Measurements from ENCODE around the gene DNAJC2.

The DNAJC2 gene

DNA sequence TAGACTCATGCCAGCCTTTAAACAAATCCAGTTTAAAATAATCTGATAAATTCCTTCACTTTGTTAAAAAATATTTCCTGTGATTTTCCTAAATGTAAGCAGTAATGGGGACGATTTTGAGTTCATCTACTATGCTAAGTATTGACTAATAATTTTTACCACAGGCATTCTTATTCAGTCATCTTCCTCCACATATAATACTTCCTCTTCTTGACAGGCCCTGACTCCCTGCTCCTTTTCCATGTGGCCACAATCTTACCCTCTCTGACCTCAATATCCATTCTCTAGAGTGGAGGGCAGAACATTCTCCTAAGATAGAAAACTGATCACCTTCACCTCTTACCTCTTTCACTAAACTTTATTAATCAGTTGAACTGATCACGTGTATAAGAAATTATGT, 7.8 kb downstream of the DNAJC2 start:
- Histone ChIP-seq H3K27me3 (ENCODE audit: low read length) (no peaks in the 10 kb centered on the region), H3F3A (ENCODE audit: insufficient read depth) (0 out of 2 replicates have a peak, but pooled peaks cover 1% of the 10 kb centered on the region), H2AFZ (ENCODE audit: low read depth, low read length, severe bottlenecking) (no peak overlapping the region), H3K27ac (ENCODE audit: low read depth, low read length) (no peak overlapping the region), H3K9me2 (replicated peaks; ENCODE audit: insufficient read depth, low read length) (no peaks in the 10 kb centered on the region), H3K9me3 (ENCODE audit: insufficient read depth, low read length) (no peaks in the 10 kb centered on the region), H3K4me2 (ENCODE audit: low read depth, low read length, poor library complexity, severe bottlenecking) (no peak overlapping the region), H3K4me3 (ENCODE audit: insufficient read depth, low read length, poor library complexity, severe bottlenecking) (no peak overlapping the region), H3K36me3 (ENCODE audit: low read length) (peaks cover 42% of the 10 kb centered on the region), H3K9ac (ENCODE audit: low read length) (no peak overlapping the region), H4K20me1 (ENCODE audit: low read depth, low read length) (no peaks in the 10 kb centered on the region), H3K79me2 (ENCODE audit: insufficient read depth, low read length) (peaks cover 81% of the 10 kb centered on the region)
- TF ChIP-seq, protein P1, sequence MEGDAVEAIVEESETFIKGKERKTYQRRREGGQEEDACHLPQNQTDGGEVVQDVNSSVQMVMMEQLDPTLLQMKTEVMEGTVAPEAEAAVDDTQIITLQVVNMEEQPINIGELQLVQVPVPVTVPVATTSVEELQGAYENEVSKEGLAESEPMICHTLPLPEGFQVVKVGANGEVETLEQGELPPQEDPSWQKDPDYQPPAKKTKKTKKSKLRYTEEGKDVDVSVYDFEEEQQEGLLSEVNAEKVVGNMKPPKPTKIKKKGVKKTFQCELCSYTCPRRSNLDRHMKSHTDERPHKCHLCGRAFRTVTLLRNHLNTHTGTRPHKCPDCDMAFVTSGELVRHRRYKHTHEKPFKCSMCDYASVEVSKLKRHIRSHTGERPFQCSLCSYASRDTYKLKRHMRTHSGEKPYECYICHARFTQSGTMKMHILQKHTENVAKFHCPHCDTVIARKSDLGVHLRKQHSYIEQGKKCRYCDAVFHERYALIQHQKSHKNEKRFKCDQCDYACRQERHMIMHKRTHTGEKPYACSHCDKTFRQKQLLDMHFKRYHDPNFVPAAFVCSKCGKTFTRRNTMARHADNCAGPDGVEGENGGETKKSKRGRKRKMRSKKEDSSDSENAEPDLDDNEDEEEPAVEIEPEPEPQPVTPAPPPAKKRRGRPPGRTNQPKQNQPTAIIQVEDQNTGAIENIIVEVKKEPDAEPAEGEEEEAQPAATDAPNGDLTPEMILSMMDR (IDR thresholded peaks at IDR 0.05; ENCODE audit: insufficient read depth, low read length, poor library complexity, severe bottlenecking): no peak
- no peak for TF ChIP-seq EZH2phosphoT487 (conservative IDR thresholded peaks at IDR 0.05; ENCODE audit: low read length)

DNA sequence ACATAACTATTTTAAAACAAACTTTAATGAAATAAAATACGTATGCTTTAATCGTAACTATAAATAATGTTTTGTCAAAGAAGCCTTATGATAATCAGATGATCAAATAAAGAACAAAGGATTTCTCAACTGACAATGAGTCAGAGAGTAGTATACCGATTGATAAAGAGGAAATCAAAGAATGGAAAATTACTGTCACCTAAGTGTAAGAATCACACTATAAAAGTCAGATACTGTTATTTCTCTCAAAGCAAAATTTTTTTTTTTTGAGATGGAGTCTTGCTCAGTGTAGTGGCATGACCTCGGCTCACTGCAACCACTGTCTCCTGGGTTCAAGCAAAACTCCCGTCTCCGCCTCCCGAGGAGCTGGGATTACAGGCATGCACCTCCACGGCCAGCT, 18.8 kb downstream of the DNAJC2 start:
- H4K20me1 ChIP-seq (ENCODE audit: low read depth, low read length): peaks cover 13% of the 10 kb centered on the region; the same call in 1 of the 2 replicates

DNA sequence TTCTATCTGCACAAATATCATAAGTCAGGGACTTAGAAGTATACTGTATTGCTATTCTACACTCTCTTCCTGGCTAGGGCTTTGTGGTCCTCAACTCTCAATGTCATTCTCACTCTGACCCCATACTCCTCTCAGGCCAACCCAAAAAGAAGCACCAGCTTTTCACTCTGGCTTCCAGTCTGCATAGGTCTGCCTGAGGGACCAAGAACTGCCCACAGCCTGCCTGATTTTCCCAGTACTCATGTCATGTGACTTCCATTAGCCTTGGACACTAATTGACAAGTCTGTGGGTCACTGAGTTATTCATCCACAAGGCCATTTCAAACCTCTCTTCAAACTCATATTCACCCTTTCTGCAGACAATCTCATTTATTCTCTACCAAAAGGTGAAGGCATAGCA, 27.6 kb downstream of the DNAJC2 start:
- Histone ChIP-seq H2AFZ (ENCODE audit: low read depth, low read length, severe bottlenecking) (no peak overlapping the region), H3F3A (ENCODE audit: insufficient read depth) (peaks cover 40% of the 10 kb centered on the region), H3K9me3 (ENCODE audit: insufficient read depth, low read length) (no peaks in the 10 kb centered on the region), H3K27me3 (ENCODE audit: low read length) (no peaks in the 10 kb centered on the region), H3K36me3 (ENCODE audit: low read length) (peaks cover 57% of the 10 kb centered on the region), H3K79me2 (ENCODE audit: insufficient read depth, low read length) (0 out of 2 replicates have a peak, but pooled peaks cover 5% of the 10 kb centered on the region), H3K4me3 (ENCODE audit: insufficient read depth, low read length, poor library complexity, severe bottlenecking) (no peak overlapping the region), H3K4me2 (ENCODE audit: low read depth, low read length, poor library complexity, severe bottlenecking) (no peak overlapping the region), H3K9ac (ENCODE audit: low read length) (no peak overlapping the region), H4K20me1 (ENCODE audit: low read depth, low read length) (no peaks in the 10 kb centered on the region), H3K9me2 (replicated peaks; ENCODE audit: insufficient read depth, low read length) (no peaks in the 10 kb centered on the region), H3K27ac (ENCODE audit: low read depth, low read length) (no peak overlapping the region)
- TF ChIP-seq EZH2phosphoT487 (conservative IDR thresholded peaks at IDR 0.05; ENCODE audit: low read length): no peak
- TF ChIP-seq, protein P1 (IDR thresholded peaks at IDR 0.05; ENCODE audit: insufficient read depth, low read length, poor library complexity, severe bottlenecking): no peak

More for the DNA sequence above, 18.8 kb downstream of the DNAJC2 start:
- Histone ChIP-seq H3F3A (ENCODE audit: insufficient read depth) (peaks cover 42% of the 10 kb centered on the region), H3K36me3 (ENCODE audit: low read length) (peaks cover 64% of the 10 kb centered on the region), H3K9me3 (ENCODE audit: insufficient read depth, low read length) (no peaks in the 10 kb centered on the region), H3K9me2 (replicated peaks; ENCODE audit: insufficient read depth, low read length) (no peaks in the 10 kb centered on the region), H2AFZ (ENCODE audit: low read depth, low read length, severe bottlenecking) (no peak overlapping the region), H3K4me2 (ENCODE audit: low read depth, low read length, poor library complexity, severe bottlenecking) (no peak overlapping the region), H3K27ac (ENCODE audit: low read depth, low read length) (no peak overlapping the region), H3K4me3 (ENCODE audit: insufficient read depth, low read length, poor library complexity, severe bottlenecking) (no peak overlapping the region), H3K9ac (ENCODE audit: low read length) (no peak overlapping the region), H3K27me3 (ENCODE audit: low read length) (no peaks in the 10 kb centered on the region), H3K79me2 (ENCODE audit: insufficient read depth, low read length) (peaks cover 24% of the 10 kb centered on the region; the same call in 1 of the 2 replicates)
- no peak for TF ChIP-seq EZH2phosphoT487 (conservative IDR thresholded peaks at IDR 0.05; ENCODE audit: low read length)
- TF ChIP-seq, protein P1 (IDR thresholded peaks at IDR 0.05; ENCODE audit: insufficient read depth, low read length, poor library complexity, severe bottlenecking): no peak
